Measurements from ENCODE around the gene PAPPA.

Gene PAPPA

GRCh38 chr9:116168231-116168630 is 14.6 kb downstream of the PAPPA start:
- H3K4me1 ChIP-seq (ENCODE audit: control insufficient read depth, insufficient read depth, low read length): no peaks in the 10 kb centered on the region
- H3K9ac ChIP-seq (ENCODE audit: low read length): no peak overlapping the region
- no peaks in the 10 kb centered on the region for H3K36me3 ChIP-seq (ENCODE audit: control insufficient read depth, insufficient read depth, low read length)
- no peaks in the 10 kb centered on the region for H3K9me3 ChIP-seq (ENCODE audit: control insufficient read depth, low read length)
- no peaks in the 10 kb centered on the region for H3K27me3 ChIP-seq (ENCODE audit: control insufficient read depth, insufficient read depth, low read length)
- H3K4me3 ChIP-seq (ENCODE audit: low read length): no peak overlapping the region

DNA sequence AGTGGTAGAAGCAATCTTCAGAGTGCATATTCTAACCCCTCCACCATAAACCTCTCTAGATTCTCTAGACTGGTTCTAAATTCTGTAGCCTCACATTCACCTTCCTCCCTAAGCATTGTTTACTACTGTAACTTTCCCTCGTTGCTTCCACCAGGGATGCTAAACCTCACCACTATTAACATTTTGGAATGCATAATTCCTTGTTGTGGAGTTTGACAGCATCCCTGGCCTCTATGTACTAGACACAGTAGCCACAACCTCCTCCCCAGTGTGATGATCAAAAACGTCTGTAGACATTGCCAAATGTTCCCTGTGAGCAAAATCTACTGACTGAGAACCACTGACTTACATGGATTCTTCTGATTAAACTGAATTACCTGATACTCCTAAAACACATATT is 18.6 kb downstream of the PAPPA start:
- H3K27me3 ChIP-seq (ENCODE audit: control insufficient read depth, insufficient read depth, low read length): no peaks in the 10 kb centered on the region
- H3K36me3 ChIP-seq (ENCODE audit: control insufficient read depth, insufficient read depth, low read length): no peaks in the 10 kb centered on the region
- H3K4me3 ChIP-seq (ENCODE audit: low read length): no peak overlapping the region
- no peak overlapping the region for H3K9ac ChIP-seq (ENCODE audit: low read length)
- H3K9me3 ChIP-seq (ENCODE audit: control insufficient read depth, low read length): no peaks in the 10 kb centered on the region
- no peaks in the 10 kb centered on the region for H3K4me1 ChIP-seq (ENCODE audit: control insufficient read depth, insufficient read depth, low read length)

- Histone ChIP-seq H3K4me3 (ENCODE audit: low read length) (no peak overlapping the region), H3K27me3 (ENCODE audit: control insufficient read depth, insufficient read depth, low read length) (no peaks in the 10 kb centered on the region), H3K4me1 (ENCODE audit: control insufficient read depth, insufficient read depth, low read length) (no peaks in the 10 kb centered on the region)
Measured at GRCh38 chr9:116174347-116174746, 20.8 kb downstream of the PAPPA start.

DNA sequence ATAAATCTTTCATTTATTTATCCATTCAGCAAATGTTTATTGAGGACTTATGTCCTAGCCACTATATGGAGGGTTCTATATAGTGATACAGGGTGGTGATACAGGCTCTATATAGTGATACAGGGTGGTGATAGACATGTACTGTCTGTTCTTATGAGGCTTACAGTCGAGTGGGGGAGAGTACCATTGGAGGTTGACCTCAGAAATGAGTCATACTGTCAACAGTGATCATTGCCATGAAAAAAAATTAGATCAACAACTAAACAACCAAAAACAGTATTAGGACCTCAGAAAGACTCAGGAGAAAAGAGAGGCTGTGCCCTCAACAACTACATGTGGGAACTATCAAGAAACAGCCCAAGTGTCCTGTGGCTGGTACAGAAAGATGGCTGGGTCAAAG is 22.0 kb downstream of the PAPPA start:
- H3K4me1 ChIP-seq (ENCODE audit: control insufficient read depth, insufficient read depth, low read length): no peaks in the 10 kb centered on the region
- H3K36me3 ChIP-seq (ENCODE audit: control insufficient read depth, insufficient read depth, low read length): no peaks in the 10 kb centered on the region
- no peak overlapping the region for H3K4me3 ChIP-seq (ENCODE audit: low read length)
- no peak overlapping the region for H3K9ac ChIP-seq (ENCODE audit: low read length)
- H3K27me3 ChIP-seq (ENCODE audit: control insufficient read depth, insufficient read depth, low read length): no peaks in the 10 kb centered on the region
- no peaks in the 10 kb centered on the region for H3K9me3 ChIP-seq (ENCODE audit: control insufficient read depth, low read length)

More at GRCh38 chr9:116174347-116174746, 20.8 kb downstream of the PAPPA start:
- no peaks in the 10 kb centered on the region for H3K36me3 ChIP-seq (ENCODE audit: control insufficient read depth, insufficient read depth, low read length)
- no peak overlapping the region for H3K9ac ChIP-seq (ENCODE audit: low read length)
- H3K9me3 ChIP-seq (ENCODE audit: control insufficient read depth, low read length): no peaks in the 10 kb centered on the region

DNA sequence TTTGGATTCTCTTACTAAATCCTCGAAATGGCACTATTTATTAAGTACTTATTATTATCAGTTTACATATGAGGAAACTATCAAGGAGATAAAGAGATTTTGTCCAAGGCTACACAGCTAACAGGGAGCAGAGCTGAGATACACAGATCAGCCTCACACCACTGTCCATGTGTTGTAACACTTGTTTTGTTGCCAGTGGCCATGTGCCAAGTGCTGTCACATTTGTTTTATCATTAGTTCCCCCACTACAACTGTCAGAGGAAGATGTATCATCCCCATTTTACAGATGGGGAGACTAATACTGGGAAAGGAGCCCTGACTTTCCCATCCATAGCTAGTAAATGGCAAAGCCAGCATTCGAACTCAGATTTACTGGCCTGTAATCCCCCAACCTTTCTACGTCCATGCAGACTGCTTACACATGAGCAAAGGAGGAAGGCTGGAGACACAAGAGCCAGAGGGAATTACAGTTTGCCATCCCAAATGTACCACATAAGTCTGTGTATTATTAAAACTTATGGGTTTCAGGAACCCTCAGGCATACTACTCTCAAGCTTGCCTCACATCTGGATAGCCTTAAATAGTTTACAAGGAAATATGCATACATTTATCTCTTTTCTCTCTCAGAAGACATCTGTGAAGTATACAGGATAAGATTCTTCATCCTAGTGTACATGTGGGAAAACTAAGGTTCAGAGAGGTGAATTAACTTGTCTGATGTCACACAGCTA is 25.1 kb downstream of the PAPPA start:
- no peak overlapping the region for H3K4me3 ChIP-seq (ENCODE audit: low read length)
- no peaks in the 10 kb centered on the region for H3K36me3 ChIP-seq (ENCODE audit: control insufficient read depth, insufficient read depth, low read length)
- no peaks in the 10 kb centered on the region for H3K4me1 ChIP-seq (ENCODE audit: control insufficient read depth, insufficient read depth, low read length)
- no peaks in the 10 kb centered on the region for H3K27me3 ChIP-seq (ENCODE audit: control insufficient read depth, insufficient read depth, low read length)
- no peaks in the 10 kb centered on the region for H3K9me3 ChIP-seq (ENCODE audit: control insufficient read depth, low read length)
- H3K9ac ChIP-seq (ENCODE audit: low read length): no peak overlapping the region

DNA sequence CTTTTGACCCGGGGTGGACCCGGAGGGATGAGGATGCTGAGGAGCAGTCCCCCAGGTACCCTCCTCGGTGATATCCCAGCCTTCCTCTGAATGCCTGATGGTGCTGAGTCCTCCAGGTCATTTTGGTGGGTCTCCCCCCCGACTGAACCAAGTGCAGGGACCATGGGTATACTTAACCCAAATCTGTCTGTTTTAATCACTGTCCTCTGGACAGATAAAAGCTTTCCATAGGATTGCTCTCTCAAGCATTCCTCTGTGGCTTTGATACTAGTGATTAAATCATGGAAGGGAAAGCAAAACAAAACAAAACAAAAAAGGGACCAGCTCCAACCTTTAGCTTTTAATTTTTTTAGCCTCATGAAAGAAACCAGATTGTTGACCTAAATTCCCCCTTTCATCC is 26.0 kb downstream of the PAPPA start:
- no peak overlapping the region for H3K4me3 ChIP-seq (ENCODE audit: low read length)
- H3K4me1 ChIP-seq (ENCODE audit: control insufficient read depth, insufficient read depth, low read length): no peaks in the 10 kb centered on the region
- H3K9ac ChIP-seq (ENCODE audit: low read length): no peak overlapping the region
- no peaks in the 10 kb centered on the region for H3K27me3 ChIP-seq (ENCODE audit: control insufficient read depth, insufficient read depth, low read length)
- H3K9me3 ChIP-seq (ENCODE audit: control insufficient read depth, low read length): no peaks in the 10 kb centered on the region
- H3K36me3 ChIP-seq (ENCODE audit: control insufficient read depth, insufficient read depth, low read length): no peaks in the 10 kb centered on the region

DNA sequence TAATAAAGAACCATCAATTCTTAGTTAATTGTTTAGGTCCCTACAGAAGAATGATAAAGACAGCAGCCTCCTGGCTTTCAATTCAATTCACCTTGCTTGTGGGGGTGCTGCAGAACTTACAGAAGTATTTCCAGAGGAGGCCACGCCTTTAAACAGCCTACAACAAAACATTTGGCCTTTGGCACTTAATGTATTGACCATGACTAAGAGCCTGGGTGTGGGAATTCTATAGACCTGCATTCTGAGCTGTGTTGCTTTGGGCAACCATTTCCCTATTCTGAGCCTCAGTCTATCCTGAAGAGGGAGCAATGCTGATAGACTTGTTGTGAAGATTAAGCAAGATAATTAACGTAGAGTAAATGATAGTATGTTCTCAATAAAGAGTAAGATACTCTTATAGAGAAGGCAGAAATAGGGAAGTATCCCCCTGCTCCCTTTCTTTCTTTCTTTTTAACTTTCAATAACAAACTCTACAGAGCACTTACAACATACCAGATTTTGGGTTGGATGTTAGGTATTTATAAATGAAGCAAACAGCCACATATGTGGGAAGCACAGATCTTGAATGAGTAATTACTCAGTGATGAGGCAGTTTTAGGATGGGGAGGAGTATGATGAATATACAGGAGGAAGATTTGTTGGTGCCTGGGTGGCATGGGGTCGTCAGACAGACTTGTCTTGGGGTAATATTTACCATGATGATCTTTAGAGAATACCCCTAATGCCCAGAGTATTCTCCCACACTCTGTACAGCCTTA is 28.4 kb downstream of the PAPPA start:
- Histone ChIP-seq H3K4me1 (ENCODE audit: control insufficient read depth, insufficient read depth, low read length) (no peaks in the 10 kb centered on the region), H3K4me3 (ENCODE audit: low read length) (no peak overlapping the region), H3K9me3 (ENCODE audit: control insufficient read depth, low read length) (no peaks in the 10 kb centered on the region), H3K9ac (ENCODE audit: low read length) (no peak overlapping the region), H3K36me3 (ENCODE audit: control insufficient read depth, insufficient read depth, low read length) (no peaks in the 10 kb centered on the region), H3K27me3 (ENCODE audit: control insufficient read depth, insufficient read depth, low read length) (no peaks in the 10 kb centered on the region)

DNA sequence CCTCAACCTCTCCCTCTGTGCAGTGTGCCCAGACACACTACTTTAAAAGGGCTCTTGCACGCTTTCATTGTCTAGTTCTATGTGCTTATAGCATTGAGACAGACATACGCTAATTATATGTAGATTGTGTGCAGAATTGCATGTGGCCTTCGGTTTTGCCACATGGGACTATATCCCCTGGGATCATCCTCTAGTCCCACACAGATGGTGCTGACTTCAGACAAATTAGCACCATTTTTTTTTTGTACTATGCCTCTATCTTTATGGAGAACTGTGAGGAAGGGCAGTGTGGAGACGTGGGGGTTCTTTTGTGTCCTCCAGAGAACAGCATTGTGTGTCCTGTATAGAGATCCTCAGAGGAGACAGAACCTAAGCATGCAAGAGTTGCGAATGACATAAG is 29.3 kb downstream of the PAPPA start:
- H3K4me3 ChIP-seq (ENCODE audit: low read length): no peak overlapping the region
- no peaks in the 10 kb centered on the region for H3K36me3 ChIP-seq (ENCODE audit: control insufficient read depth, insufficient read depth, low read length)

GRCh38 chr9:116187570-116188170 is 34.1 kb downstream of the PAPPA start:
- Histone ChIP-seq H3K27me3 (ENCODE audit: control insufficient read depth, insufficient read depth, low read length) (no peaks in the 10 kb centered on the region), H3K9ac (ENCODE audit: low read length) (no peak overlapping the region), H3K9me3 (ENCODE audit: control insufficient read depth, low read length) (no peaks in the 10 kb centered on the region), H3K4me3 (ENCODE audit: low read length) (no peak overlapping the region), H3K36me3 (ENCODE audit: control insufficient read depth, insufficient read depth, low read length) (no peaks in the 10 kb centered on the region), H3K4me1 (ENCODE audit: control insufficient read depth, insufficient read depth, low read length) (no peaks in the 10 kb centered on the region)

More for the DNA sequence above, 29.3 kb downstream of the PAPPA start:
- Histone ChIP-seq H3K4me1 (ENCODE audit: control insufficient read depth, insufficient read depth, low read length) (no peaks in the 10 kb centered on the region), H3K27me3 (ENCODE audit: control insufficient read depth, insufficient read depth, low read length) (no peaks in the 10 kb centered on the region), H3K9ac (ENCODE audit: low read length) (no peak overlapping the region), H3K9me3 (ENCODE audit: control insufficient read depth, low read length) (no peaks in the 10 kb centered on the region)

GRCh38 chr9:116189683-116190082 is 36.1 kb downstream of the PAPPA start:
- no peak overlapping the region for H3K4me3 ChIP-seq (ENCODE audit: low read length)
- H3K27me3 ChIP-seq (ENCODE audit: control insufficient read depth, insufficient read depth, low read length): no peaks in the 10 kb centered on the region
- no peaks in the 10 kb centered on the region for H3K36me3 ChIP-seq (ENCODE audit: control insufficient read depth, insufficient read depth, low read length)
- no peak overlapping the region for H3K9ac ChIP-seq (ENCODE audit: low read length)
- H3K9me3 ChIP-seq (ENCODE audit: control insufficient read depth, low read length): no peaks in the 10 kb centered on the region
- H3K4me1 ChIP-seq (ENCODE audit: control insufficient read depth, insufficient read depth, low read length): no peaks in the 10 kb centered on the region

DNA sequence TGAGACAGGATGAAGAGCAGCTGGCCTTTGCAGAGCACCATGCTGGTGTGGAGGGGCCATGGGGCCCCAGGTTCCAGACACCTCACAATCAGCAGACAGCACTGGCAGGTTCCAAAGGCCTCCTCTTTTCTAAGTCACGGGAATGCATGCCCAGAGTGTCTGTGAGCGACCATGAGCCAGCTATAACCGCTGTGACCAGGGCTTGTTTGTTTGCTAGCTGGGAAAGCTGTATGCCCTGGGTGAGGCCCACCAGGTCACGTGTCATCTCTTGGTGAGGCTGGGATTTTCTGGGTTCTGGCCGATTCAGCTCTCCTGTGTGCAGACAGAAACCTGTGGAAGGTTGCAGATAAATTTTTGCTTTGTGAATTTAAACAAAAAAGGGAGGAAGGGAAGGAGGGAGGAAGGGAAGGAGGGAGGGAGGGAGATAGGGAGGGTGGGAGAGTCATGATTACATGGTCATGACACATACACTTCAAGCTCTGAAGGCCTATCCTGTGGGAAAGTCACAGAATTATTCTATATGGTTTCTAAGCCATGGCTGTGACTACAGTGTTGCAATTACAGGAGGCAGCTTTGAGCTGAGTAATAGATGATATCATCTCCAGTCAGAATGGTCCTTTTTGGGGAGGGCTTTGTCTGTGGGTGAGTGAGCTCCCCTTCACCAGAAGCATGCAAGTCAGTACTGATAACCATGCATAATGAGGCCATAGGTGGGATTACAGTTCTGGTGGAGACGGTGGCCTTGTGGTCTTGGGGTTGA is 37.2 kb downstream of the PAPPA start:
- H3K4me1 ChIP-seq (ENCODE audit: control insufficient read depth, insufficient read depth, low read length): no peaks in the 10 kb centered on the region
- no peaks in the 10 kb centered on the region for H3K27me3 ChIP-seq (ENCODE audit: control insufficient read depth, insufficient read depth, low read length)
- H3K4me3 ChIP-seq (ENCODE audit: low read length): no peak overlapping the region

More for the DNA sequence above, 37.2 kb downstream of the PAPPA start:
- Histone ChIP-seq H3K9ac (ENCODE audit: low read length) (no peak overlapping the region), H3K9me3 (ENCODE audit: control insufficient read depth, low read length) (no peaks in the 10 kb centered on the region), H3K36me3 (ENCODE audit: control insufficient read depth, insufficient read depth, low read length) (no peaks in the 10 kb centered on the region)

All from mucosa of stomach (tissue), 1 donor.